Stimulated activated CD4-positive, alpha-beta T cell treated with anti-CD3 and anti-CD28 coated beads, Interleukin-12 subunit alpha, Interleukin-12 subunit beta, amount 100 ng/mL, for 24 hours (primary cell): ENCODE results near the gene MYOC.
"Not testable (repeated sequence)": the region's sequence is repeated elsewhere in the genome, so short reads cannot be mapped to it uniquely, and the experiment has no call there.

Experiments used
- DNase-seq, 2 experiments: peaks; one replicate each; pipeline ENCODE4 v3.0.0-alpha.2; 2020; ENCODE audit warnings: low read depth in 2 of 2

MYOC gene

GRCh38 chr1:171653796-171654195, 1.3 kb upstream of the MYOC start:
- no peak for DNase-seq

GRCh38 chr1:171646249-171646560, 6.3 kb downstream of the MYOC start:
- DNase-seq = no peak

- no peak for DNase-seq
These were observed 6.8 kb downstream of the MYOC start for GRCh38 chr1:171645553-171646248.

GRCh38 chr1:171644805-171645483, 7.5 kb downstream of the MYOC start:
- DNase-seq = peak; percentile 39 to 72

- DNase-seq = no peak
These were observed 9.3 kb downstream of the MYOC start for GRCh38 chr1:171643156-171643555.

GRCh38 chr1:171642197-171642596, 10.3 kb downstream of the MYOC start:
- no peak for DNase-seq

GRCh38 chr1:171641076-171641864, 11.2 kb downstream of the MYOC start:
- DNase-seq = no peak

- no peak for DNase-seq
These were observed 12.3 kb downstream of the MYOC start for GRCh38 chr1:171640225-171640624.

GRCh38 chr1:171637928-171638576, 14.4 kb downstream of the MYOC start:
- no peak for DNase-seq

- no peak for DNase-seq
These were observed 16.3 kb downstream of the MYOC start for GRCh38 chr1:171636141-171636540.

GRCh38 chr1:171635661-171636060, 16.8 kb downstream of the MYOC start:
- no peak for DNase-seq

- no peak for DNase-seq
These were observed 24.3 kb downstream of the MYOC start for GRCh38 chr1:171628225-171628624.

GRCh38 chr1:171627020-171627419, 25.5 kb downstream of the MYOC start:
- DNase-seq = no peak

- DNase-seq = no peak
These were observed 27.3 kb downstream of the MYOC start for GRCh38 chr1:171625225-171625624.

- DNase-seq = no peak
These were observed 28.7 kb downstream of the MYOC start for GRCh38 chr1:171623651-171624331.

- no peak for DNase-seq
These were observed 30.4 kb downstream of the MYOC start, which contains the start of gene MYOCOS for GRCh38 chr1:171622152-171622462. Gene MYOCOS (plus strand): TSS chr1:171622243. CDS start chr1:171623884, 1,641 bp downstream.

- no peak for DNase-seq
These were observed 35.9 kb downstream of the MYOC start for GRCh38 chr1:171616586-171616985.

- not testable (repeated sequence) for DNase-seq
These were observed 37.2 kb downstream of the MYOC start for GRCh38 chr1:171615122-171615906.

GRCh38 chr1:171613282-171613681, 39.2 kb downstream of the MYOC start:
- no peak for DNase-seq

- no peak for DNase-seq
These were observed 41.2 kb downstream of the MYOC start for GRCh38 chr1:171611306-171611705.

- DNase-seq = no peak
These were observed 42.1 kb downstream of the MYOC start for GRCh38 chr1:171610385-171610784.
